Activated naive CD8-positive, alpha-beta T cell treated with anti-CD3 and anti-CD28 coated beads, Interleukin-2, amount 50 U/mL, for 24 hours (primary cell): ENCODE results near the gene APOL3.
"Not testable (repeated sequence)": the region's sequence is repeated elsewhere in the genome, so short reads cannot be mapped to it uniquely, and the experiment has no call there.

Experiments
- ATAC-seq: fragments of 150-1000 bp; cut with Tn5 transposase; one replicate; pipeline ENCODE4 v1.10.0; 2021
- DNase-seq: peaks from one replicate; pipeline ENCODE4 v3.0.0; 2021
- H3K27ac Mint-ChIP-seq: one replicate; pipeline ENCODE4 v1.8.0; 2021; ENCODE audit warnings: mild to moderate bottlenecking, mixed read lengths
- H3K27me3 Mint-ChIP-seq: one replicate; pipeline ENCODE4 v1.8.0; 2021; ENCODE audit warnings: mixed read lengths
- H3K36me3 Mint-ChIP-seq: one replicate; pipeline ENCODE4 v1.8.0; 2021; ENCODE audit warnings: low read depth, mixed read lengths
- H3K4me1 Mint-ChIP-seq: one replicate; pipeline ENCODE4 v1.8.0; 2021; ENCODE audit warnings: mixed read lengths
- H3K4me3 Mint-ChIP-seq: one replicate; pipeline ENCODE4 v1.8.0; 2021; ENCODE audit warnings: mild to moderate bottlenecking, moderate library complexity, mixed read lengths
- H3K9me3 Mint-ChIP-seq: one replicate; pipeline ENCODE4 v1.8.0; 2021; ENCODE audit warnings: mixed read lengths

APOL3 gene

GRCh38 chr22:36156515-36157419, 3.8 kb downstream of the APOL3 start:
- peak; percentile 58 for ATAC-seq
- Mint-ChIP-seq H3K27me3 (no peaks in the 10 kb centered on the region), H3K36me3 (peaks cover 6% of the 10 kb centered on the region), H3K27ac (peak overlapping the region; percentile 93), H3K4me3 (peak overlapping the region; percentile 80), H3K4me1 (peaks cover 94% of the 10 kb centered on the region), H3K9me3 (no peaks in the 10 kb centered on the region)
- peak; percentile 84 for DNase-seq

DNA sequence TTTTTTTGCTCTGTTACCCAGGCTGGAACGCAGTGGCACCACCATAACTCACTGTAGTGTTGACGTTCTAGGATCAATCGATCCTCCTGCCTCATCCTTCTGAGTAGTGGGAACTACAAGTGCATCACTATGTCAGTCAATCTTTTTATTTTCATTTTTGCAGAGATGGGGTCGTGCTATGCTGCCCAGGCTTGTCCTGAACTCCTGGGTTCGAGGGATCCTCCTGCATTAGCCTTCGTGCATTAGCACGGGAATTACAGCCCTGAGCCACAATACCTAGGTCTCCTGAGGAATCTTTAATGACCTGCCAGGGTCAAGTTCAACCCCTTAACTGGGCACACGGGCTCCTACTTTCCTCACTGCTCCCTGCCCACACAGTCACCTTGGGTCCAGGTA, 4.4 kb downstream of the APOL3 start:
- no peak for DNase-seq
- Mint-ChIP-seq H3K4me1 (peaks cover 94% of the 10 kb centered on the region), H3K27ac (peak overlapping the region; percentile 93), H3K4me3 (peak overlapping the region; percentile 80), H3K27me3 (no peaks in the 10 kb centered on the region), H3K36me3 (peaks cover 6% of the 10 kb centered on the region), H3K9me3 (no peaks in the 10 kb centered on the region)
- ATAC-seq: no peak

DNA sequence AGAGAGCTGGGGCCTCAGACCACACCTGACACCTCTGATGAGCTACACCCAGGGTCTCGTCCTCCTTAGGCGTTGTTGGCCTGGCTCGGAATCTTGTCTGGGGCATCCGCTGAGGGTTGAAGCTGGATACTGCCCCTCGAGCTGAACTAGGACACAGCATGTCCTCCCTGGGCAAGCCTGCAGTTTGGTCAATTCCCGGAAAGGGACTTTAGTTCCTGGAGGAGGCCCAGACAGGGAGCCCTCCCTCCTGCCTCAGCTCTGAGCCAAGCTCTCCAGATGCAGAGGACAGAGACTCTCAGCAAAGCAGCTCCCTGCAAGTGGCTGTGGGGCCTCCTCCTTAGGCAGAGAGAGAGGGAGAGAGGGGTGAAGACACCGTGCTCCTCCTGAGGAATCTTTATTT, 4.9 kb downstream of the APOL3 start:
- Mint-ChIP-seq H3K27ac (peak overlapping the region; percentile 93), H3K4me1 (peaks cover 94% of the 10 kb centered on the region), H3K9me3 (no peaks in the 10 kb centered on the region), H3K4me3 (peak overlapping the region; percentile 80), H3K36me3 (peaks cover 6% of the 10 kb centered on the region), H3K27me3 (no peaks in the 10 kb centered on the region)
- ATAC-seq (no peak), DNase-seq (no peak)

DNA sequence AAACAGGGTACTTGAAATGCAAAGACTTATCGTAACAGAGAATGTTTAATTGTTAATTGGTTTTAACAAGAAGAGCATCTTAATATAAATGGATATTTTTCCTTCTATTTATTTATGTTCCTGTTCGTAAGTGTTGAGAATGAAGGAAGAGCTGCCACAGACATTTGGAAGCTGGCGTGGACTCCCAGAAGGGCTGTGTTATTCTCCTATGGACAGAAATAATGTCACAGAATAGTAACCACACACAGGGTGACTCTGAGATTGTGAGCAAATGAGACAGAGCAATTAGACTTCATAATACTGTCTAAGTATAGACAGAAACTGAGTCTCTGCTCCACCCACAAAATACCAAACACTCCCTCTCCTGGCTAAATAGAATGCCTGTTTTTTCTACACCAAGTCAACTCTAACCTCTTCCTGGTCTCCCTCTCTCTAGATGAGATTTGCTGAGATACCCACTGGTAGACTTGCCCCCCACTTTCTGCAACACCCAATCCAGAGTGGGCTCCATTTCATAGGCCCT, 6.1 kb downstream of the APOL3 start:
- H3K4me3 Mint-ChIP-seq: peak overlapping the region; percentile 36
- H3K4me1 Mint-ChIP-seq: peaks cover 90% of the 10 kb centered on the region
- peak; percentile 5 for ATAC-seq
- no peak for DNase-seq
- no peaks in the 10 kb centered on the region for H3K27me3 Mint-ChIP-seq
- peaks cover 8% of the 10 kb centered on the region for H3K36me3 Mint-ChIP-seq
- H3K9me3 Mint-ChIP-seq: no peaks in the 10 kb centered on the region
- H3K27ac Mint-ChIP-seq: peak overlapping the region; percentile 93

DNA sequence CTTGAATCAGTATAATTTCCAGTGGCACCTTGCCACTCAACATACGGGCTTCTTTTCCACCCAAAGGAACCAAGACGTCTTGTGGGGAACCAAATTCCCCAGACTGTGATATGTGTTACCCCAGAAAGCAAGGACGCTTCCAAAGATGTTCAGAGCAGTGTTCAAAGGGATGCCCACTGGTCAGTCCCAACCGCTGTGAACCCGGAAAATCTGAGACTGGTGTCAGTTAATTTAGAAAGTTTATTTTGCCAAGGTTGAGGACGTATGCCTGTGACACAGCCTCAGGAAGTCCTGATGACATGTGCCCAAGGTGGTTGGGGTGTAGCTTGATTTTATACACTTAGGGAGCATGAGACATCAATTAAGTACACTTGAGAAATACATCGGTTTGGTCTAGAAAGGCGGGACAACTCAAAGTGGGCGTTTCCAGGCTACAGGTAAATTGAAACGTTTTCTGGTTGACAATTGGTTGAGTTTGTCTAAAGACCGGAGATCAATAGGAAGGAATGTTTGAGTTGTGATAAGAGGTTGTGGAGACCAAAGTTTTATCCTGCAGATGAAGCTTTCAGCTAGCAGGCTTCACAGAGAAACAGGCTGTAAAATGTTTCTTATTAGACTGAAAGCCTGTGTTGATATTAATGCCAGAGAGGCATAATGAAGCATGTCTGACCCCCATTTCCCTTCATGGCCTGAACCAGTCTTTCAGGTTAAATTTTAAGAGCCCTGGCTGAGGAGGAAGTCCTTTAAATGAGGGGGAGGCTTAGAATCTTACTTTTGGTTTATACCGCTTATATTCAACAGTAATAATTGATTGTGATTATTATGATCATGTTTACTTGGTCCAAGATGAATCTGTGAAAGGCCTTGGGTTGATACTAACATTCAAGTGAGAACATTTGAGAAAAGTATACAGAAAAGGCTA, 6.8 kb downstream of the APOL3 start:
- H3K4me1 Mint-ChIP-seq: peaks cover 82% of the 10 kb centered on the region
- H3K27ac Mint-ChIP-seq: peak overlapping the region; percentile 93
- no peak for DNase-seq
- H3K9me3 Mint-ChIP-seq: no peaks in the 10 kb centered on the region
- no peak for ATAC-seq
- H3K27me3 Mint-ChIP-seq: no peaks in the 10 kb centered on the region
- H3K4me3 Mint-ChIP-seq: peak overlapping the region; percentile 4
- H3K36me3 Mint-ChIP-seq: peaks cover 8% of the 10 kb centered on the region

DNA sequence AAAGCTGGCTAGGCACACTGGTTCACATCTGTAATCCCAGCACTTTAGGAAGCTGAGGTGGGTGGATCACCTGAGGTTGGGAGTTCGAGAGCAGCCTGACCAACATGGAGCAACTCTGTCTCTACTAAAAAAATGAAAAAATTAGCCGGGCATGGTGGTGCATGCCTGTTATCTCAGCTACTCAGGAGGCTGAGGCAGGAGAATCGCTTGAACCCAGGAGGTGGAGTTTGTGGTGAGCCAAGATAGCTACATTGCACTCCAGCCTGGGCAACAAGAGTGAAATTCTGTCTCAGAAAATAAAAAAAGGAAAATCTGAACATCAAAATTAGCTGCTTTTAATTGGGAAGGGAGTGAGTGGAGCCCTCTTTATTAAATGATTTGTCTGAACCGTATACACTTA, 7.7 kb downstream of the APOL3 start:
- not testable (repeated sequence) for H3K36me3 Mint-ChIP-seq, H3K9me3 Mint-ChIP-seq, H3K27me3 Mint-ChIP-seq, H3K4me3 Mint-ChIP-seq, ATAC-seq, DNase-seq
- Mint-ChIP-seq H3K27ac (peak overlapping the region; percentile 4), H3K4me1 (peaks cover 77% of the 10 kb centered on the region)

- H3K4me3 Mint-ChIP-seq: no peak overlapping the region
- H3K9me3 Mint-ChIP-seq: no peaks in the 10 kb centered on the region
- H3K27me3 Mint-ChIP-seq: no peaks in the 10 kb centered on the region
- ATAC-seq (no peak), DNase-seq (no peak)
- H3K27ac Mint-ChIP-seq: peak overlapping the region; percentile 4
- H3K36me3 Mint-ChIP-seq: peaks cover 8% of the 10 kb centered on the region
- H3K4me1 Mint-ChIP-seq: peaks cover 70% of the 10 kb centered on the region
Measured at GRCh38 chr22:36152088-36152487, 8.5 kb downstream of the APOL3 start.

GRCh38 chr22:36151006-36151595, 9.5 kb downstream of the APOL3 start:
- Mint-ChIP-seq H3K27me3 (no peaks in the 10 kb centered on the region), H3K9me3 (no peaks in the 10 kb centered on the region), H3K36me3 (peaks cover 8% of the 10 kb centered on the region), H3K4me1 (peaks cover 63% of the 10 kb centered on the region), H3K27ac (no peak overlapping the region), H3K4me3 (no peak overlapping the region)
- ATAC-seq (no peak), DNase-seq (no peak)

GRCh38 chr22:36149441-36149840, 11.1 kb downstream of the APOL3 start:
- H3K4me1 Mint-ChIP-seq: peaks cover 51% of the 10 kb centered on the region
- H3K9me3 Mint-ChIP-seq: no peaks in the 10 kb centered on the region
- H3K27ac Mint-ChIP-seq: peak overlapping the region; percentile 33
- no peaks in the 10 kb centered on the region for H3K27me3 Mint-ChIP-seq
- H3K4me3 Mint-ChIP-seq: no peak overlapping the region
- ATAC-seq (no peak), DNase-seq (no peak)
- H3K36me3 Mint-ChIP-seq: peaks cover 8% of the 10 kb centered on the region

DNA sequence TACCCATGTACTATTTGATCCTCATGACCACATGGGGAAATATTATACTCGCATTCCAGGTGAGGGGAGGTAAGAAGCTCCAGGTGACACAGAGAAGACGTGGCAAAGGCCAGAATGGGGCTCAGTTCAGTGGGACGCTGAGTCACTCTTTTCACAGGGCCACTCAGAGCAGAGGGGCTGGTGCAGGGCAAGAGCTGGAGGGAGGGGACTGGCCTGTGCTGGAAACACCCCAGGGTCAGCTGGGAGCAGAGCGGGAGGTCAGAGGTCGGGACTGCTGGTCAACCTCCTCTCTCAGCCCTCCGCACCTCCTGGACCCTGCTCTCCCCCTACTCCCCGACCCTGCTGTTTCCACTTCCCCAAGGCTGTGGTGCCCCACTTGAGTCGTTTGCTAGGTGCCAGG, 12.1 kb downstream of the APOL3 start:
- Mint-ChIP-seq H3K4me1 (peaks cover 41% of the 10 kb centered on the region), H3K27me3 (no peaks in the 10 kb centered on the region), H3K4me3 (no peak overlapping the region), H3K36me3 (peaks cover 8% of the 10 kb centered on the region), H3K27ac (peak overlapping the region; percentile 0), H3K9me3 (no peaks in the 10 kb centered on the region)
- DNase-seq (no peak), ATAC-seq (no peak)

- ATAC-seq (no peak), DNase-seq (no peak)
- no peaks in the 10 kb centered on the region for H3K9me3 Mint-ChIP-seq
- H3K27ac Mint-ChIP-seq: peak overlapping the region; percentile 28
- H3K27me3 Mint-ChIP-seq: no peaks in the 10 kb centered on the region
- peaks cover 11% of the 10 kb centered on the region for H3K36me3 Mint-ChIP-seq
- peaks cover 38% of the 10 kb centered on the region for H3K4me1 Mint-ChIP-seq
- H3K4me3 Mint-ChIP-seq: no peak overlapping the region
Measured at GRCh38 chr22:36147196-36147791, 13.3 kb downstream of the APOL3 start.

DNA sequence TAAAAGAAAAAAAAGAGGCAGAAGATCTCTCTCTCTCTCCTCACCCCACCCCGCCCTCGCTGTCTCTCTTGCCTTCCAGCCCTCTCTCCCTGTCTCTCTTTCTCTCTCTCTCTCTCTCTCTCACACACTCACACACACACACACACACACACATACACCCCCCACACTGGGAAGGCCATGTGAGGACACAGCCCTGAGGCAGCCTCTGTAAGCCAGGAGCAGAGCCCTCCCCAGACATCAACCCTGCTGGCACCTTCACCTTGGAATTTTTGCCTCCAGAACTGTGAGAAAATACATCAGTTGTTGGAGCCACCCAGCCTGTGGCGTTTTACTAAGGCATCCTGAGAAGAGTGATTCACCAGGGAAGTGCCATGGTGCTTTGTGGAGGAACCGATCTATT, 14.7 kb downstream of the APOL3 start:
- no peaks in the 10 kb centered on the region for H3K27me3 Mint-ChIP-seq
- no peak overlapping the region for H3K27ac Mint-ChIP-seq
- H3K9me3 Mint-ChIP-seq: no peaks in the 10 kb centered on the region
- peaks cover 11% of the 10 kb centered on the region for H3K36me3 Mint-ChIP-seq
- DNase-seq (no peak), ATAC-seq (no peak)
- no peak overlapping the region for H3K4me3 Mint-ChIP-seq
- H3K4me1 Mint-ChIP-seq: peaks cover 26% of the 10 kb centered on the region

DNA sequence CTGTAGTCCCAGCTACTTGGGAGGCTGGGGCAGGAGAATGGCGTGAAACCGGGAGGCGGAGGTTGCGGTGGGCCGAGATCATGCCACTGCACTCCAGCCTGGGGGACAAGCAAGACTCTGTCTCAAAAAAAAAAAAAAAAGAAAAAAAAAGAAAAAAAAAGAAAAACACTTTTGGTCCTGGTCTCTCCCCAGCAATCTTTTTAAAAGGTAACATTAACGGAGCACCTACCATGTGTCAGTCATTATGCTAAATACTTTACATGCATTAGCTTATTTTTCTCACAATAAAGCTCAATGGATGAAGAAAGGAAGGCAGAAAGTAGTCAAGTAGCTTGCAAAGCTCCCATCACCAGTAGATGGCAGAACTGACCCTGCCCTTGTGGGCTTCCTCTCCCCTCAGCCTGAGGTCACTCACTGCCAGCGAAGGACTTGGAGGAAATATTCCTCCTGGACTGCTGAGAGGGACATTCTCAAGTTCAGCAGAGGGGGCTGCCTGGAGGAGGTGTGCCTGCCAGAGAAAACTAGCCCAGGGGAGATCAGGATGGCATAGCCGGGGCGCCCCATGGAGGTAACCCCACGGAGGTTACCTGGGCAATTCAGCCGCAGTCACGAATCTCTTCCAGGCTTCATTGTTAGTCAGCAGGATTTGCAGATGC, 15.5 kb downstream of the APOL3 start:
- H3K9me3 Mint-ChIP-seq: no peaks in the 10 kb centered on the region
- ATAC-seq: peak; percentile 68
- H3K27me3 Mint-ChIP-seq: no peaks in the 10 kb centered on the region
- H3K27ac Mint-ChIP-seq: no peak overlapping the region
- peaks cover 19% of the 10 kb centered on the region for H3K4me1 Mint-ChIP-seq
- peaks cover 11% of the 10 kb centered on the region for H3K36me3 Mint-ChIP-seq
- no peak overlapping the region for H3K4me3 Mint-ChIP-seq
- DNase-seq: peak; percentile 42
